Stimulated activated CD4-positive, alpha-beta T cell treated with anti-CD3 and anti-CD28 coated beads, Interleukin-15, amount 100 ng/mL, for 1 hour (primary cell): ENCODE results near the gene SH3BGRL3.
"Not testable (repeated sequence)": the region's sequence is repeated elsewhere in the genome, so short reads cannot be mapped to it uniquely, and the experiment has no call there.

ENCODE experiments used
- DNase-seq, 2 donors: peaks; one replicate each; pipeline ENCODE4 v3.0.0-alpha.2; 2020; ENCODE audit warnings: low read depth in 1 of 2, low spot score in 1 of 2

Gene SH3BGRL3

DNA sequence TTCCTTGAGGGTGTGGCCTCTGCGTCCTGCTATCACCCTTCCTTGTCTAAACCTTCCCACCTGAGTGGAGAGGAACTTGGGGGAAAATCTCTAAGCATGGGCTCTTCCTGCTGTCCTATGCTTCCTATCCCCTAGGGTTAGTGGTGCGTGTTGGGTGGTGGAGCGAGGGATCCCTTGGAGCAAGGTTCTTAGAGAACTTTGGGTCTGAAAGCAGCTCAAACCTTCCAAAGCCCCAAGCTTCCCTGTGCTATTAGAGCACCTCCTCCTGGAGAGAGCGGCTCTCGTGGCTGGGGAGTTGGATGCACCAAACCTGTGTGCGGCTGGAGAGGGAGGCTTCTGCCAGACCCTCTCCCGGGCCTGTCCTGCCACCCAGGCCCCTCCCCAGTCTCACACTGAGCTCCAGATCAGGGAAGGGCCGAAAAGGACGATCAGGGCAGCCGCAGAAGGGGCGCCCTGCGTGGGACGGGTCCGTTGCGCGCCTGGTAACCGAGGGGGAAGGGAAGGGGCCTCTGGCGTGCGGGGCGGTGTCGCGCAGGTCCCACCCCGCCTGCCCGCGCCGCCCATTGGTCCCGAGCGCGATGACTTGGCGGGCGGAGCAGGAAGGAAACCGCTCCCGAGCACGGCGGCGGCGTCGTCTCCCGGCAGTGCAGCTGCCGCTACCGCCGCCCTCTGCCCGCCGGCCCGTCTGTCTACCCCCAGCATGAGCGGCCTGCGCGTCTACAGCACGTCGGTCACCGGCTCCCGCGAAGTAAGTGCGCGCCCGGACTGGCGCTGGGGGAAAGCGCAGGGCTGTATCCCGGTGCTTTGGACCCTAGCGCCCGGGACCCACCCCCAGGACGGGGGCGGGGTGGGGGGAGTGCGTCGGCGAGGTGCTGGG lies at the start of gene SH3BGRL3:
TSS of gene SH3BGRL3 (plus strand) at position 631 of the 877 bp plus-strand sequence. CDS start at position 701, 70 bp downstream.
- peak; percentile 75 to 77 for DNase-seq

DNA sequence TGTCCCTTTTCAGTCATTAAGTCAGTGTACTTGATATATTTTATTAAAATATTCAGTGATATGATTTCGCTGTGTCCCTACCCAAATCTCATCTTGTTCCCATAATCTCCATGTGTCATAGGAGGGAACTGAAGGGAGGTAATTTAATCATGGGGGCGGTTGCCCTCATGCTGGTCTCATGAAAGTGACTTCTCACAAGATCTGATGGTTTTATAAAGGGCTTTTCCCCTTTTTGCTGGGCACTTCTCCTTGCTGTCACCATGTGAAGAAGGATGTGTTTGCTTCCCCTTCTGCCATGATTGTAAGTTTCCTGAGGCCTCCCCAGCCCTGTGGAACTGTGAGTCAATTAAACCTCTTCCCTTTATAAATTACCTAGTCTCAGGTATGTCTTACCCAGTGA lies 49.2 kb upstream of the SH3BGRL3 start:
- DNase-seq = not testable (repeated sequence)

DNA sequence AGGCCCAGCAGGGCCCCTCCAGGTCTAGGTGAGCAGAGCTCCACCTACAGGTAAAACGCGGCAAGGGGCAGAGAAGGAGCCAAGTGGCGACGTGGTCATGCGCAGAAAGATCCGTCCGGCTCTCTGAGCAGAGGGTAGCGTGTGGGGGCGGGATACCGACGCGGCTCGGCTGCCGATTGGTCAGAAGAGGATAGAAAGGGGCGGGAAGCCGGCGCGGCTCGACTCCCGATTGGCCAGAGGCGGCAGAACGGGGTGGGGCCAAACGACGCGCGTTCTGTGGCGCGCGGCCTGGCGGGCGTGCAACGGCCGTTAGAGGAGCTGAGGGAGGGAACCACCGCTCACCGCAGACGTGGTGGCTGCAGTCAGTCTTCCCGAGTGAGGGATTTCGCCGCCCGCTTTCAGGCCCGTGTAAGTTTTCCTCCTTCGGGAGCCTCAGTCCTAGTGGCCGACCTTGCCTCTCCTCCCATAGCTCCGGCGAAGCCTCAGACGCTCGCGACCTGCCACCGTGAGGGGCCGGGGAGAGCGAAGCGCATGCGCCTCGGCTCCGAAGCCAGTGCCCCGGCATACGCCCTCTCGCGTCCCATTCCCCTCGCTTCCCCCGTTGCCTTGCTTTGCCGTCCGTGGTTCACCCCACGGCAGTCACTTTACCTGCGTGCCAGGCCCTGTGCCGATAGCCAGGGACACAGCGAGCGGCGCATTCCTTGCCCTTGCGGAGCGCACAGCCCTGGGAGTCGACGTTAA lies 45.8 kb upstream of the SH3BGRL3 start, which contains the start of gene CEP85:
TSS of gene CEP85 (plus strand) at position 298 of the 741 bp plus-strand sequence. CDS start 5,584 bp downstream, outside the sequence.
- peak; percentile 95 to 96 for DNase-seq

DNA sequence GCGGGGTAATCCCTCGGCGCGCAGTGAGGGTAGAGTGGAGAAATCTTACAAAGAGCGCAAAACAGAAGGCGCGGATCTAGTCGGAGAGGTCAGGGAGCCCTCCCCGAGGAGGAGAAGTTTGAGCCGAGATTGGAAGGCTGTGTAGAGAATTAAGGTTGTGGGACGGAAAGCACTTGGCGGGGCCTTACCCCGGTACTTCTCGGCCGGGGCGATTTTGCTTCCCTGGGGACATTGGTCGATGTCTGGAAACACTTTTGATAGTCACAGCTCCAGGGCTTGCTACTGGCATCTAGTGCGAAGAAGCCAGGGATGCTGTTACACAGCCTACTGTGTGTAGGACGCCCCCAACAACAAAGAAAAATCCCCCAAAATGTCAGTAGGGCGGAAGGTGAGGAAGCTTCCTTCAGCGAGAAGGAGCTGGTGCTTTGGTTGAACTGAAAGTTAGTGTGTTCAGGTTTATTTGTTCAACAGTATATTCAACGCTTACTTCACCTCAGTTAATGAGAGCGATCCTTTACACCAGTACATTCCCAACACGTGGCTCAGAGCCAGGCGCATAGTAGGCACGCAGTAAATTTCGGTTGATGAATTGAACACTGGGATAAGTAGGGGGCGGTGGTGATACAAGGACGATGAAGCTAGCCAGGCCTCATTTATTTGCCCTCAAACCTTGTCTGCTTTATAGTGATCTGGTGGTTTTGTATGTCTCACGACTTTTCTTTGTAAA lies 45.1 kb upstream of the SH3BGRL3 start:
- DNase-seq = no peak

DNA sequence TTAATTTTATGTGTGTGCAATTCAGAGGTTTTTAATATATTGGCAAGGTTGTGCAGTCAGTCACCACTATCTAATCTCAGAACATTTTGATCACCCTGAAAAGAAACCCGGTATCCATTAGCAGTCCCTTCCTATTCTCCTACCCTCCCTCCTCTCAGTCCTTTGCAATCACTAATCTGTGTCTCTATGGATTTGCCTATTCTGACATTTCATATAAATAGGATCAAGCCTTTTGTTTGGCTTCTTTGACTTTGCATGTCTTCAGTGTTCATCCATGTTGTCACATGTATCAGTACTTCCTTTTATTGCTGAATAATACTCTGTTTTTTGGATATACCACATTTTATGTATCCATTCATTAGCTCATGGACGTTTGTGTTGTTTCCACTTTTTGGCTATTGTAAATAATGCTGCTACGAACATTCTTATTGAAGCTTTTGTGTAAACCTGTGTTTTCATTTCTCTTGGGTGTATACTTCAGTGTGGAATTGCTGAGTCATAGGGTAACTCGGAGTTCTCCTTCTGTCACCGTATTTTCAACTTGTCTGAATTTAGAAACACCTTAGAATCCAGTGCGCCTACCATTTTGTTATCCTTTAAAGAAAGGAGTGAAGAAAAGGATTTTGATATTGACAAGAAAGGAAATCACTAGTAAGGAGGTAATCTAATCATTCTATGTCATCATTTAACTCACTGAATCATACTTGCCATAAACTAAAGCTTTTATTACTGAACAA lies 42.5 kb upstream of the SH3BGRL3 start:
- no peak for DNase-seq

DNA sequence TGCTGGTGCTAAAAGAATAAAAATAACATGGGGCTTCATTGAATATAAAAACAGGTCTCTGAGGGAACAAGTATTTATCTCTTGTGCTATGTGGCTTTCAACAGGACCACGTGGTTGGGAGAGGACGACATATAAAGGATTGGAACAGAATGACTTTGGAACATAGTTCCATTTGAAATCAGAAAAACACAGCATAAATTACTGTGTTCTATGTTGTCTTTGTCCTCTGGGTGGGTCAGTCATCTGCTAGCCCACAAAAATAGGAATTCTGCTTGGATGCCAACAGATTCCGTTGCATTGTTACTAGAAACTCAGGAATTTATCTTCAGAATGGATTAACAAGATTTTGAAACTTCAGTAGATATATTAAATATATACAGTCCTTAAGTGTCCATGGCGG lies 40.0 kb upstream of the SH3BGRL3 start:
- no peak for DNase-seq

DNA sequence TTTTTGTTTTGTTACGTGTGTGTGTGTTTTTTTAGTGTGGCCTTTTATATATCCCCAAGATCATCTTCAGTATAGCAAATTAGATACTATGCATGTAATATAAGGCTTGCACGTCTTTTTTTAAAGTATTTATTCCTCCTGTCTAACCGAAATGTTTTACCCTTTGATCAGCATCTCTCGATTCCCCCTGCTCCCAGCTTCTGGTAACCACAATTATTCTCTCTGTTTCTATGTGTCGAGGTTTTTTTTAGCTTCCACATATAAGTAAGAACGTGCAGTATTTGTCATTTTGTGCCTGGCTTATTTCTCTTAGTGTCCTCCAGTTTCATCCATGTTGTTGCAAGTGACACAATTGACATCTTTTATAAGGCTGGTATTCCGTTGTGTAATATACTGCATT lies 27.2 kb upstream of the SH3BGRL3 start:
- no peak for DNase-seq

DNA sequence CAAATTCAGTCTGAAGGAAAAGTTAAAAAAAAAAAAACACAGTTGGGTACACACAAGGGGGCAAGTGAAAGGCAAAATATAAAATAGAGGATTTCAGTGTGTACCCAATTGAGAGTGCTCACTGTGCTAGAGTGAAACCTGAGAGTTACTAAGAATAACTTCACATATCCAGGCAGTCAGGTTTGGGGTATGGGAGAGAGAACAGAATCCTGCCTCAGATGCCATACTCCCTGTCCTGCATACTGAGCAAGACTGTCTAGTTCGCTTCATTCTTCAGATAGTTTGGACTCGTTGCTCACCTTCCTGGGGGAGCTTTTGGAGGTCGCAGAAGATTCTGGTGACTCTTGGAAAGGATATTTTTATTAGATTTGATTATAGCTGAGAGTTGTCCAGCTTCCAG lies 25.5 kb upstream of the SH3BGRL3 start:
- DNase-seq = no peak

DNA sequence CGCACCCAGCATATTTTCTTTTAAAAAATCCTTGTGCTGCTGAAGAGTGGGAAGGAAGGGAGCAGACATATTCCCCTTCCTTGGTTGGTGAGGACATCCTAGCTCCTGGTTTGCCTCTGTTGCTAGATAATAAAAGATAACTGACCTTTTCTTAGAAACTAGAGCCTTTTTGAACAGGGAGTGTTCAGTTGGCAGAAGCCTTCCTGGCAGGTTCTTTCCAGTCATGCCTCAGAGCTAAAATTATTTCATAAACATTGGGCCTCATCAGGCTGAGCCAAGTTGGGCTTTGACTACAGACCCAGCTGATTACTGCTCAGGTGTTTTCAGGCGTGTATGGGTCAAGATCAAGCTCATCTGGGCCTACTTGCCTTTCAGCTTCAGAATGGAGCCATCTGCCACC lies 22.7 kb upstream of the SH3BGRL3 start:
- DNase-seq = no peak

DNA sequence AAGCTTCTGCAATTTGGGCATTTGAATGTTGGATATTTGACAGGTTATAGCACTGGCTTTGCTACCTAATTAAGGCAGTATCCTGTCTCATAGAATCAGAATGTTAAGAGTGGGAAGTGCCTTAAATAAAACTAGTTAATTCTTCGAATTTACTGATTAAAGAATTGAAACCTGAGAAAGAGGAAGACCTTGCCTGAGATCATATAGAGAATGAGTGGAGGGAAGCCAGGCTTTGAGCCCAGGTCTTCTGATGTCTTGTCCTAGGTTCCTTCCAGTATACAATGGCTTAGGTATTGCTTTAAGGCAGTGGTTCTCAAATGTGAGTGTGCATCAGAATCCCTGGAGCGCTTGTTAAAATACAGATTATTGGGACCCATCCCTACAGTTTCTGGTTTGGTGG lies 20.9 kb upstream of the SH3BGRL3 start:
- no peak for DNase-seq

DNA sequence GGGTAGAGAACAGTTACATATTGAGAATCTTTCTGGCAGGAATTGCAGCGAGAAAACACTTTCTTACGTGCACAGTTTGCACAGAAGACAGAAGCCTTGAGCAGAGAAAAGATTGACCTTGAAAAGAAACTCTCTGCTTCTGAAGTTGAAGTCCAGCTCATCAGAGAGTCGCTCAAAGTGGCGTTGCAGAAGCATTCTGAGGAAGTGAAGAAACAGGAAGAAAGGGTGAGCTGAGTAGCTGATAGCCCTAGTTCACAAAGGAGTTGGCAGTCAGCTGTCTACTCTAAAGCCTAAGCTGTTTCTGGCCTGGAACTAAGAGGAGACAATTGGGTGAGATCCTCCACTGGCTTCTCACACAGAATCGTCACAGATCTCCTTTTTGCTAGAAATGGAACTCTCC lies 20.3 kb upstream of the SH3BGRL3 start:
- no peak for DNase-seq

DNA sequence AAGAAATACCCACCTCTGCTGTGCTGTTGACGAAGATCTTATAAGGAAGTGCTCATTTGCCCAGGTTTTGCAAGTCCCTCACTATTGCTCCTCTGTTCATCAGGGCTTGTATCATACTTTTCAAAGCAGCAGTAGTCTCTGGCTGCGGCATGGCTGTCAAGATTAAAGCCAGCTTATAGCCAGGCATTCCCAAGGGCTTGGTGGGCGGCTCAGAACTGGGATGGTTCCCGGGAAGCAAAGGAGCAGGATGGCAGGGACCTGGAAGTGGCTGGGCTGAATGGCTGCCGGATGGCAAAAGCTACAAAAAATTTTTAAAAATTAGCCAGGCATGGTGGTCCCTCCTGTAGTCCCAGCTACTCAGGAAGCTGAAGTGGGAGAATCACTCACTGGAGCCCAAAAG lies 16.7 kb upstream of the SH3BGRL3 start:
- DNase-seq = no peak

DNA sequence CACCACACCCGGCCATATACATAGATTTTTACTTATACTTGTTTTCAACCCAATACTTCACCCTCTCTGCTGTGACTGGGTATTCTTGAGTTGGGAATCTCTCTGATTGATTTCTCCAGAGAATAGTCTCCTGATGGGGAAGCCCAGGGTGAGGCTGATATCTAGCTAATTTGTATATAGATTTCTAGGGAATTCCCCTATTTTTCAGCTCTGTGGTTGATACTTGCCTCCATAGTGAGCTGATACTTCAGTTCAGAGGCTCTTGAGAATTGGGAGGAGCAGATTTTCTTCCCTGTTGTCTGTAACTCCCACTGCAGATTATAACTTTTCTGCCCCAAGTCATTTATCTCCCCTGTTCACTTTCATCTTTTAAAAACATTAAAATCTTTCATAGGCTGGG lies 14.5 kb upstream of the SH3BGRL3 start:
- no peak for DNase-seq

DNA sequence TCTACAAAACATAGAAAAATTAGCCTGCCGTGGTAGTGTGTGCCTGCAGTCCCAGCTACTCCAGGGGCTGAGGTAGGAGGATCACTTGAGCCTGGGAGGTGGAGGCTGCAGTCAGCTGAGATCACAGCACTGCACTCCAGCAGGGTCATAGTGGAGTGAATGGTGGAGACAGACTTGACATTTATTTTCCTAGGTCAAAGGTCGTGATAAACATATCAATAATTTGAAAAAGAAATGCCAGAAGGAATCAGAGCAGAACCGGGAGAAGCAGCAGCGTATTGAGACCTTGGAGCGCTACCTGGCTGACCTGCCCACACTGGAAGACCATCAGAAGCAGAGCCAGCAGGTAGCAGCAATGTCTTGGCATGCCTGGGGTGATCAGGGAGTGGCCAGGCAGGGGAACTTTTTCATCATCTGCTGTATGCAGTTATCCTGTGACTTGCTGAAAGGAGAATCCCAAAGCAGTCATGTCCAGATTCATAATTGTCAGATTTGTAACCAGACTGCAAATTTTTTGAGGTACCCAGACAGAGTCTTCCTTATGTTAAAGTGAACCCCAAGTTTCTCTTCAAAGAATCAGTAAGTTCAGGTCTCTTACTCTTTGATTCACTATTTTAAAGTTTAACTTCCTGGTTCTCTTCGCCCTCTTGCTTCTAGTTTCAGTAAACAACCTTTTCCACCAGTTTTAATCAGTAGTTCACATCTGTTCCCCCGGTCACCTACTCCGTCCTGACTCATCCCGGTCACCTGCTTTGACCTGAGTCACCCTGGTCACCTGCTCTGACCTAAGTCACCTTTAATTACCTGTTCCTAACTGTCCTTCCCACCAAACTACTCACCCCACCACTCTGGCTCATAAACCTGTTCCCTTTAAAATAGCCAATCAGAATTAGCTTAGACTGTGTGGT lies 11.3 kb upstream of the SH3BGRL3 start:
- no peak for DNase-seq

DNA sequence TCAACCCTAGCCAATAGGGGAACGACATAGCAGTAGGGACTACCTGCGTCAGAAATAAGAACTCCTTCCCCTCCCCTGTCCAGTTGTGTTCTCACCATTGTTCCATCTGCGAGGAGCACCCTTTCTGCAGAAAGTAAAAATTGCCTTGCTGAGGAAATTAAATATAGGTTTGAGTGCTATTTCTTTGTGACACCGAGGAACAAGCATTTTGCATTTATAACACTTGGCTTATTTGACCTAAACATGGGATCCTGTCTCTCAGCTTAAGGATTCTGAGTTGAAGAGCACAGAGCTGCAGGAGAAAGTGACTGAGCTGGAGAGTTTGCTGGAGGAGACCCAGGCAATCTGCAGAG lies 10.7 kb upstream of the SH3BGRL3 start:
- DNase-seq = no peak

DNA sequence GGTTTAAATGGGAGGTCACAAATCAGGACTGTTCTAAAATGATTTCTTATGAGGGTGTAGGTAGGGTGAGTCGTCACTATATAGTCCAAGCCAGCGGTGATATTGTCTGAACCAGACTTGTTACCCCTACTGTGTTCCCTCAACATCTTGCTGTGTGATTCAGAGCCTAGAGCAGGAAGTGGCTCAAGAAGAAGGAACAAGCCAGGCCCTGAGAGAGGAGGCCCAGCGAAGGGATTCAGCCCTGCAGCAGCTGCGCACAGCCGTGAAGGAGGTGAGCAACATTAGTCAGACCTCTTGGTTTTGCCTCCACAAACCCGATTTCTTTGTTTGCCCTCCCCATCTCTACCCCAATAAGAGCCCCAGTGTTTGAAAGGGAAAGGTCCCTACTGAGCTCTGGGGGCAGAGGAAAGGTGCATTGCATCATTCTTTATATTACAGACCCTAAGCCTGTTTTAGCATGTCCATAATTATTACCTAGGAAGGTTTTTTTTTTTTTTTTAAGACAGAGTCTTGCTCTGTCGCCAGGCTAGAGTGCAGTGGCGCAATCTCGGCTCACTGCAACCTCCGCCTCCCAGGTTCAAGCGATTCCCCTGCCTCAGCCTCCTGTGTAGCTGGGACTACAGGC lies 5.0 kb upstream of the SH3BGRL3 start:
- DNase-seq = no peak

DNA sequence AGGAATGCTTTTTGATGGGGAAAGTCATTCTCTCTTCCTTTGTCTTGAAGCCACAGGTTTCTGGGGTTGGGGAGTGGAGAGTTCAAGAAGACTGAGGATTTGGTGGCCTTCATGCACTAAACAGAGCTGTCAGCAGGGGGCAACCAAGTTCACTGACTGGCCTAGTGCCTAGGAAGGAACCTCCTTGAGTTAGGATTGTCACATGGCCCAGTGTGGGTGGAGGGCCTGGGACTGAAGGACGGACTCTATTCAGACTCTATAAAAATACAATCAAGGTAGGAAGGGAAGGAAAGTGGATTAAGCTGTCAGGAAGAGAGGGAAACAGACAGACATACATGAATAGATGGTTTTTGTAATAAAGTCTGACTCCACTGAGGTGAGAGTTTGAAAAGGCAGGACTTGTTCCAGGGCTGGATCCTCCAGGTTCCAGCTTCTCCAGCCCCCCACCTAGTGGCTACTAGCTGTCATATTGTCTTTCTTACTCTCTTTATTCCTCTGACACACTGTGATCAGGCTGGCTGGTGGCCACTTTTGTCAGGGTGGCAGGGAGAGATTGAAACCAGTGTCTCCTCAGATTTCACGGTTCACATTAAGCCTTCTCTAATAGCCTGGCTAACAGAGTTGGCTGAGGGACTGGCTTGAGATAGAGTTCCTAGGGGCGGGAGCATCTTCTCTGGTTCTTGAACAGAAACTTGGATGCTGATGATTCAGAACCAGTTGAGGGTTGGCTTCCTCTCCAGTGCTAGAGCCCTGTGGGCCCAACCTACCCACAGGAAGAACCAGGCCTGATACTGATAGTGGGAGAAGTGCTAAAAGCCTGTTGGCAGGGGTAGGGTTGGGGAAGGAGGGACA lies 4.1 kb upstream of the SH3BGRL3 start:
- peak; percentile 50 to 51 for DNase-seq

DNA sequence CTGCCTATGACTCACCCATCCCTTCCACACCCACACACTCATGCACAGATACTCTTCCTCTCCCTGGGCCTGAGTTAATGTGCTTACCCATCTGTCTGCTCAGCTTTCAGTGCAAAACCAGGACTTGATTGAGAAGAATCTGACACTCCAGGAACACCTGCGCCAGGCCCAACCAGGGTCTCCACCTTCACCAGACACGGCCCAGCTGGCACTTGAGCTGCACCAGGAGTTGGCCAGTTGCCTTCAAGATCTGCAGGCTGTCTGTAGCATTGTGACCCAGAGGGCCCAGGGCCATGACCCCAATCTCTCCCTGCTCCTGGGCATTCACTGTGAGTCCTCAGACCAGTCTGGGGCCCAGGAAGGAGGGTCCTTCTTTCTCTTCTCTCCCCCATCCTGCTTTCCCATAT lies 3.5 kb upstream of the SH3BGRL3 start:
- no peak for DNase-seq

DNA sequence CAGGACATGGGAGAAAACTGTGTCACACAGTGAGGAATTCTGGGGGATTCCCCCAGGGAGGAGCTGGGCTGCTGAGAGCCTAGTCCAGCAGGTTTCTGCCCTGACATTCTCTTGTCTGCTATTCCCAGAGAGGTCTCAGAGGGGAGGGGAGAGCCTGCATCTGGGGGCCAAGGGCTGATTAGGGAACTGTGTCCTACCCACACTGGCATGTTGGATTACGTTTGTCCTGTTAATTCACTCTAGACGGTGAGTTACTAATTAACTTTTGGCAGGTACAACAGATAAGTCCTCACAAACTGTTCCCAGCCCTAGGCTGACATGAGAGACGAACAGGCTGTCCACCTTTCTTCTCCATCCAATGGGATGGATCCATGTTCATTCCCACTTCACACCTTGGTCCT lies 2.6 kb upstream of the SH3BGRL3 start:
- no peak for DNase-seq
